ENCODE data around the gene RTEL1.

DNA sequence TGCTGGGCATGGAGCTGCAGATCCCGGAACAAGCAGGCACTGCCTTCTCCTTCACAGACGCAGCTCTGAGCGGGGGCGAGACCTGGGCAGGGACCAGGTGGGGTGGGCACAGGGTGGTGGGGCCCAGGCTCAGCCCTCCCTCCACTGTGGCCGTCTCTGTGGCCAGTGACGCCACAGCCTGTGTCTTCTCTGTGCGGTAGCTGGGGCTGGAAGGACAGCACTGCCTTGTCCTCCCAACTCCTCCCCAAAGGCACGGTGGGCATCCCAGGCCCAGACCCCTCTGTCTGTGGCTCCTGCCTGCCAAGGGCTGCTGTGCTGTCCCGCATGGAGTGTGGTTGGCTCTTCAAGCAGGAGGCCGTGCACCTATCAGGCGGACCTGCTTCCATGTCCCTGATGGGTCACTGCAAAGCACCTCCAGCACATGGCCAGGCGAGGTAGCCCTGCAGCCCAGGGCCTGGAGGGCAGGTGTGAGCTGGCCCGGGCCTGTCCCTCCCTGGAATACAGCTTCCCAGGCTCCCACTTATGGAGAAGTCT, 23.6 kb downstream of the RTEL1 start:
- TF ChIP-seq, protein P1, sequence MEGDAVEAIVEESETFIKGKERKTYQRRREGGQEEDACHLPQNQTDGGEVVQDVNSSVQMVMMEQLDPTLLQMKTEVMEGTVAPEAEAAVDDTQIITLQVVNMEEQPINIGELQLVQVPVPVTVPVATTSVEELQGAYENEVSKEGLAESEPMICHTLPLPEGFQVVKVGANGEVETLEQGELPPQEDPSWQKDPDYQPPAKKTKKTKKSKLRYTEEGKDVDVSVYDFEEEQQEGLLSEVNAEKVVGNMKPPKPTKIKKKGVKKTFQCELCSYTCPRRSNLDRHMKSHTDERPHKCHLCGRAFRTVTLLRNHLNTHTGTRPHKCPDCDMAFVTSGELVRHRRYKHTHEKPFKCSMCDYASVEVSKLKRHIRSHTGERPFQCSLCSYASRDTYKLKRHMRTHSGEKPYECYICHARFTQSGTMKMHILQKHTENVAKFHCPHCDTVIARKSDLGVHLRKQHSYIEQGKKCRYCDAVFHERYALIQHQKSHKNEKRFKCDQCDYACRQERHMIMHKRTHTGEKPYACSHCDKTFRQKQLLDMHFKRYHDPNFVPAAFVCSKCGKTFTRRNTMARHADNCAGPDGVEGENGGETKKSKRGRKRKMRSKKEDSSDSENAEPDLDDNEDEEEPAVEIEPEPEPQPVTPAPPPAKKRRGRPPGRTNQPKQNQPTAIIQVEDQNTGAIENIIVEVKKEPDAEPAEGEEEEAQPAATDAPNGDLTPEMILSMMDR (IDR thresholded peaks at IDR 0.05; ENCODE audit: poor library complexity, severe bottlenecking): no peak
- no peak for TF ChIP-seq TAF1 (IDR thresholded peaks at IDR 0.05; ENCODE audit: low read depth)
- no peak for TF ChIP-seq EP300 (conservative IDR thresholded peaks at IDR 0.05; ENCODE audit: poor library complexity, severe bottlenecking)
- TF ChIP-seq, protein P2, sequence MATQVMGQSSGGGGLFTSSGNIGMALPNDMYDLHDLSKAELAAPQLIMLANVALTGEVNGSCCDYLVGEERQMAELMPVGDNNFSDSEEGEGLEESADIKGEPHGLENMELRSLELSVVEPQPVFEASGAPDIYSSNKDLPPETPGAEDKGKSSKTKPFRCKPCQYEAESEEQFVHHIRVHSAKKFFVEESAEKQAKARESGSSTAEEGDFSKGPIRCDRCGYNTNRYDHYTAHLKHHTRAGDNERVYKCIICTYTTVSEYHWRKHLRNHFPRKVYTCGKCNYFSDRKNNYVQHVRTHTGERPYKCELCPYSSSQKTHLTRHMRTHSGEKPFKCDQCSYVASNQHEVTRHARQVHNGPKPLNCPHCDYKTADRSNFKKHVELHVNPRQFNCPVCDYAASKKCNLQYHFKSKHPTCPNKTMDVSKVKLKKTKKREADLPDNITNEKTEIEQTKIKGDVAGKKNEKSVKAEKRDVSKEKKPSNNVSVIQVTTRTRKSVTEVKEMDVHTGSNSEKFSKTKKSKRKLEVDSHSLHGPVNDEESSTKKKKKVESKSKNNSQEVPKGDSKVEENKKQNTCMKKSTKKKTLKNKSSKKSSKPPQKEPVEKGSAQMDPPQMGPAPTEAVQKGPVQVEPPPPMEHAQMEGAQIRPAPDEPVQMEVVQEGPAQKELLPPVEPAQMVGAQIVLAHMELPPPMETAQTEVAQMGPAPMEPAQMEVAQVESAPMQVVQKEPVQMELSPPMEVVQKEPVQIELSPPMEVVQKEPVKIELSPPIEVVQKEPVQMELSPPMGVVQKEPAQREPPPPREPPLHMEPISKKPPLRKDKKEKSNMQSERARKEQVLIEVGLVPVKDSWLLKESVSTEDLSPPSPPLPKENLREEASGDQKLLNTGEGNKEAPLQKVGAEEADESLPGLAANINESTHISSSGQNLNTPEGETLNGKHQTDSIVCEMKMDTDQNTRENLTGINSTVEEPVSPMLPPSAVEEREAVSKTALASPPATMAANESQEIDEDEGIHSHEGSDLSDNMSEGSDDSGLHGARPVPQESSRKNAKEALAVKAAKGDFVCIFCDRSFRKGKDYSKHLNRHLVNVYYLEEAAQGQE (IDR thresholded peaks at IDR 0.05; ENCODE audit: borderline replicate concordance): no peak
- TF ChIP-seq EZH2 (IDR thresholded peaks at IDR 0.05; ENCODE audit: borderline replicate concordance, insufficient read depth, low read length, poor library complexity, severe bottlenecking): no peak
